ENCODE measurements around the gene EBF4.

DNA sequence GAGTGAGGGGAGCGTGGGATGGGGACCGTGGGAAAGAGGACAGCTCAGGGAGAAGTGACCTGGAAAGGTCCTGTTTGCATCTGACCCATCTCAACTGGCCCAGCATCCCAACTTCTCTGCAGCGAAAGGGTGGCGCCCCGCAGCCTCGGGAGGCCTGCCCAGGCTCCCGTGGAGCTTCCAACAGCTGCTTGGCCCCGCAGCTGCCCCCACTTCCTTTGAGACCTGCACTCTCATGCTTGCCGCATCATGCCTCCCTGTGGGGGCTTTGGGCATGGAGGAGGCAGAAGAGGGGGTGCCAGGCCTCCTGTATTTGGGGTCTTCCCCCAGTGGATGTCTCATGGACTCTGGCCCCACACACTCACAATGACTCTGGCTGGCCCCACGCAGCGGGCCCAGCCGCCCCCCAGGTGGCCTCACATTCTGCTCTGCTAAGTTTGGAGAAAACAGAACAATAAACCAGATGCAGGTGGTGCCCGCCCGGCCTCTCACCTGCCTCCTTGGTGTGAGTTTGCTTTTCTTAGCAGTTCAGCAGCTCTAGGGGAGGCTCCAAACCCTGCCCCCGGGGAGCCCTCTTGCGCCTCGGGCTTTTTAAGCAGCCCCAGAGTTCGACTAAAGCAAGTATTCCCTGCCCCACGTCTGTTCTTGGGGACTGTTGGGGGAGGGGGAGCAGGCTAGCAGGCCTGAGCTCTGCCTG, 67.2 kb downstream of the EBF4 start:
- no peak for TF ChIP-seq EZH2phosphoT487 (conservative IDR thresholded peaks at IDR 0.05; ENCODE audit: low read length)
- TF ChIP-seq, protein P1, sequence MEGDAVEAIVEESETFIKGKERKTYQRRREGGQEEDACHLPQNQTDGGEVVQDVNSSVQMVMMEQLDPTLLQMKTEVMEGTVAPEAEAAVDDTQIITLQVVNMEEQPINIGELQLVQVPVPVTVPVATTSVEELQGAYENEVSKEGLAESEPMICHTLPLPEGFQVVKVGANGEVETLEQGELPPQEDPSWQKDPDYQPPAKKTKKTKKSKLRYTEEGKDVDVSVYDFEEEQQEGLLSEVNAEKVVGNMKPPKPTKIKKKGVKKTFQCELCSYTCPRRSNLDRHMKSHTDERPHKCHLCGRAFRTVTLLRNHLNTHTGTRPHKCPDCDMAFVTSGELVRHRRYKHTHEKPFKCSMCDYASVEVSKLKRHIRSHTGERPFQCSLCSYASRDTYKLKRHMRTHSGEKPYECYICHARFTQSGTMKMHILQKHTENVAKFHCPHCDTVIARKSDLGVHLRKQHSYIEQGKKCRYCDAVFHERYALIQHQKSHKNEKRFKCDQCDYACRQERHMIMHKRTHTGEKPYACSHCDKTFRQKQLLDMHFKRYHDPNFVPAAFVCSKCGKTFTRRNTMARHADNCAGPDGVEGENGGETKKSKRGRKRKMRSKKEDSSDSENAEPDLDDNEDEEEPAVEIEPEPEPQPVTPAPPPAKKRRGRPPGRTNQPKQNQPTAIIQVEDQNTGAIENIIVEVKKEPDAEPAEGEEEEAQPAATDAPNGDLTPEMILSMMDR (IDR thresholded peaks at IDR 0.05; ENCODE audit: insufficient read depth, low read length, poor library complexity, severe bottlenecking): no peak

Measured in SU-DHL-6 (cell line).